ENCODE measurements around the gene PAX6. TPM values are rescaled to one million over a fixed set of nuclear protein-coding genes. Genes with fewer than 3 reads are reported as not detected.

PAX6 gene
- total RNA-seq, 1 donor from 2014 or later = not detected

GRCh38 chr11:31793264-31793663, 17.9 kb downstream of the PAX6 start:
- peaks cover 8% of the 10 kb centered on the region for H3K4me1 Mint-ChIP-seq (ENCODE audit: unreplicated experiment)
- H3K9me3 Mint-ChIP-seq (ENCODE audit: unreplicated experiment) = no peaks in the 10 kb centered on the region
- DNase-seq (ENCODE audit: extremely low spot score, unreplicated experiment) = no peak
- H3K36me3 Mint-ChIP-seq (ENCODE audit: unreplicated experiment) = no peaks in the 10 kb centered on the region
- no peak overlapping the region for H3K27ac Mint-ChIP-seq (ENCODE audit: unreplicated experiment)
- peaks cover 59% of the 10 kb centered on the region for H3K27me3 Mint-ChIP-seq (ENCODE audit: unreplicated experiment)
- no peak for TF ChIP-seq CTCF (IDR thresholded peaks at IDR 0.05)
- no peak overlapping the region for H3K4me3 Mint-ChIP-seq (ENCODE audit: unreplicated experiment)

GRCh38 chr11:31792456-31792855, 18.7 kb downstream of the PAX6 start:
- Mint-ChIP-seq H3K36me3 (ENCODE audit: unreplicated experiment) (no peaks in the 10 kb centered on the region), H3K4me3 (ENCODE audit: unreplicated experiment) (no peak overlapping the region), H3K27me3 (ENCODE audit: unreplicated experiment) (peaks cover 54% of the 10 kb centered on the region), H3K4me1 (ENCODE audit: unreplicated experiment) (peaks cover 3% of the 10 kb centered on the region), H3K27ac (ENCODE audit: unreplicated experiment) (no peak overlapping the region), H3K9me3 (ENCODE audit: unreplicated experiment) (no peaks in the 10 kb centered on the region)
- no peak for TF ChIP-seq CTCF (IDR thresholded peaks at IDR 0.05)
- no peak for DNase-seq (ENCODE audit: extremely low spot score, unreplicated experiment)

- DNase-seq (ENCODE audit: extremely low spot score, unreplicated experiment) = no peak
- no peaks in the 10 kb centered on the region for H3K9me3 Mint-ChIP-seq (ENCODE audit: unreplicated experiment)
- no peaks in the 10 kb centered on the region for H3K4me1 Mint-ChIP-seq (ENCODE audit: unreplicated experiment)
- H3K36me3 Mint-ChIP-seq (ENCODE audit: unreplicated experiment) = no peaks in the 10 kb centered on the region
- TF ChIP-seq CTCF (IDR thresholded peaks at IDR 0.05) = no peak
- peaks cover 51% of the 10 kb centered on the region for H3K27me3 Mint-ChIP-seq (ENCODE audit: unreplicated experiment)
- no peak overlapping the region for H3K27ac Mint-ChIP-seq (ENCODE audit: unreplicated experiment)
- H3K4me3 Mint-ChIP-seq (ENCODE audit: unreplicated experiment) = no peak overlapping the region
These were observed 19.1 kb downstream of the PAX6 start for GRCh38 chr11:31792036-31792435.

- Mint-ChIP-seq H3K4me1 (ENCODE audit: unreplicated experiment) (no peaks in the 10 kb centered on the region), H3K4me3 (ENCODE audit: unreplicated experiment) (no peak overlapping the region), H3K27me3 (ENCODE audit: unreplicated experiment) (peaks cover 39% of the 10 kb centered on the region), H3K9me3 (ENCODE audit: unreplicated experiment) (no peaks in the 10 kb centered on the region), H3K36me3 (ENCODE audit: unreplicated experiment) (no peaks in the 10 kb centered on the region), H3K27ac (ENCODE audit: unreplicated experiment) (no peak overlapping the region)
- no peak for TF ChIP-seq CTCF (IDR thresholded peaks at IDR 0.05)
- DNase-seq (ENCODE audit: extremely low spot score, unreplicated experiment) = no peak
These were observed 20.5 kb downstream of the PAX6 start for GRCh38 chr11:31790649-31791048.

DNA sequence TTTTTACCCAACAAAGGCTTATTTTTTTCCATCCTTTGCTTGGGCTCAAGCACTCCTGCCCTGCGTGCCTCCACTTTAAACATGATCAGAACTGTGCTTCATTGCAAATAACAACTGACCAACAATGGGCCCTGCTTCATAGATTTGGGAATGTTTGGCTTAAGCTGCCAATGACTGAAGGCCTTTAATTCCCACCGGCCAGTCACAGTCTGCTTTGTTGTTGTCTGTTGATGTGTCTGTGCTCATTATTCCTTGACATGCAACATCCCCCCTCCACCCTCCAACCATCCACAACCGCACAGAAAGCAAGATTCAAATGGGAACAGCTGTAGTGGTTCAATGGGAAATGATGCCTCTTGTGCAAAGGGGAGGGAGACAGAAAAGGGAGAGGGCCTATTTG, 23.0 kb downstream of the PAX6 start:
- no peak overlapping the region for H3K27ac Mint-ChIP-seq (ENCODE audit: unreplicated experiment)
- H3K27me3 Mint-ChIP-seq (ENCODE audit: unreplicated experiment) = peaks cover 20% of the 10 kb centered on the region
- H3K9me3 Mint-ChIP-seq (ENCODE audit: unreplicated experiment) = no peaks in the 10 kb centered on the region
- no peaks in the 10 kb centered on the region for H3K36me3 Mint-ChIP-seq (ENCODE audit: unreplicated experiment)
- DNase-seq (ENCODE audit: extremely low spot score, unreplicated experiment) = no peak
- peaks cover 8% of the 10 kb centered on the region for H3K4me1 Mint-ChIP-seq (ENCODE audit: unreplicated experiment)
- TF ChIP-seq CTCF (IDR thresholded peaks at IDR 0.05) = no peak
- H3K4me3 Mint-ChIP-seq (ENCODE audit: unreplicated experiment) = no peak overlapping the region
